ENCODE data around the gene PEX14. TPM values are rescaled to one million over a fixed set of nuclear protein-coding genes. Genes with fewer than 3 reads are reported as not detected.

Gene PEX14
- total and polyA plus RNA-seq, 10 of the 15 experiments (the other 5 are each of a cell fraction or from before 2014, with no cell fraction given), result 1.4 to 23.2 (median 12.0) TPM

GRCh38 chr1:10430216-10431069, 44.3 kb upstream of the PEX14 start, which contains the start of gene CENPS:
CENPS (plus strand) TSS chr1:10430433; CDS start chr1:10430518, 85 bp downstream.
- H3K4me3 ChIP-seq, result peak within 1 kb of the TSS; percentile 93
- H3K9me3 ChIP-seq (replicated peaks; ENCODE audit: control insufficient read depth, insufficient read depth, low read length), result no peaks in the 10 kb centered on the region
- ATAC-seq (peak; percentile 89), DNase-seq (ENCODE audit: low read depth, low spot score) (peak; percentile 51), FAIRE-seq (no peak)
- RAD21 ChIA-PET (ENCODE audit: unreplicated experiment), result interaction anchor here (0.6 to 7.6 kb wide), 14 partner anchors 40 to 1478 kb away, joined by 3 to 191 read pairs (median 4); partner anchors contain the start of genes DFFA, KIF1B, LZIC and NMNAT1
- H3K4me2 ChIP-seq (ENCODE audit: control insufficient read depth, insufficient read depth), result peak within 1 kb of the TSS; percentile 99
- no peaks in the 10 kb centered on the region for H4K20me1 ChIP-seq (ENCODE audit: control insufficient read depth, insufficient read depth)
- intact Hi-C loops (cut with micrococcal nuclease; ENCODE audit: unreplicated experiment) (loop anchor here (1.0 kb wide), 2 partner anchors 44 to 64 kb away; partner anchors contain the start of gene PEX14), in situ Hi-C loops (cut with MboI) (loop anchor here (5.0 to 10.0 kb wide), 2 partner anchors 62 to 434 kb away; no protein-coding TSS in a partner anchor)
- H3K27me3 ChIP-seq (replicated peaks in 1 of 2; ENCODE audit: control insufficient read depth in 2 of 2, insufficient read depth in 2 of 2, low read length in 1 of 2), result no peaks in the 10 kb centered on the region
- SMC1A ChIA-PET (ENCODE audit: uncharacterized antibody, unreplicated experiment), result interaction anchor here (0.8 to 9.0 kb wide), 11 partner anchors 14 to 72 kb away, joined by 3 to 122 read pairs (median 4); partner anchors contain the start of gene PEX14
- CTCF ChIA-PET, result interaction anchor here (0.5 to 10.5 kb wide), 19 partner anchors 12 to 844 kb away, joined by 3 to 292 read pairs (median 6); partner anchors contain the start of genes KIF1B, PEX14 and PGD
- H3K36me3 ChIP-seq (ENCODE audit: control insufficient read depth in 2 of 2, insufficient read depth in 2 of 2, low read length in 1 of 2), result no peaks in the 10 kb centered on the region
- 1% methylated on average over 61 of the region's 95 CpGs for WGBS (ENCODE audit: insufficient coverage, insufficient replicate concordance, low lambda C conversion rate, missing lambda C conversion rate)
- POLR2A ChIA-PET, result interaction anchor here (0.5 to 2.0 kb wide), 5 partner anchors 26 to 64 kb away, joined by 3 to 17 read pairs (median 4); partner anchors contain the start of gene PGD
- H3K27ac ChIP-seq (ENCODE audit: control insufficient read depth, insufficient read depth), result peak within 1 kb of the TSS; percentile 80
- H3K79me2 ChIP-seq (ENCODE audit: control insufficient read depth, insufficient read depth, low read length), result peaks cover 7% of the 10 kb centered on the region
- BruUV-seq (replicated peaks), result TSS peak; percentile 79
- peaks cover 24% of the 10 kb centered on the region for H3K4me1 ChIP-seq (ENCODE audit: control insufficient read depth, insufficient read depth, low read length)
- peak within 1 kb of the TSS; percentile 79 for H3K9ac ChIP-seq (ENCODE audit: control insufficient read depth, insufficient read depth, low read length)
- H2AFZ ChIP-seq (ENCODE audit: control insufficient read depth, low read depth, low read length), result peak within 1 kb of the TSS; percentile 98
- TF ChIP-seq RELB (IDR thresholded peaks at IDR 0.05; ENCODE audit: low read depth) (peak; percentile 90), IKZF1 (conservative IDR thresholded peaks at IDR 0.05) (peak; percentile 92), NR2C1 (IDR thresholded peaks at IDR 0.05) (no peak), CBX3 (IDR thresholded peaks at IDR 0.05; ENCODE audit: borderline replicate concordance, low read depth) (no peak), NFIC (IDR thresholded peaks at IDR 0.05; ENCODE audit: low read depth, low read length) (no peak), NKRF (conservative IDR thresholded peaks at IDR 0.05) (peak; percentile 99), ESRRA (IDR thresholded peaks at IDR 0.05; ENCODE audit: low read length) (peak; percentile 83), HCFC1 (IDR thresholded peaks at IDR 0.05; ENCODE audit: low read length) (peak; percentile 72), ATF7 (IDR thresholded peaks at IDR 0.05; ENCODE audit: low read depth) (no peak), ATF2 (IDR thresholded peaks at IDR 0.05; ENCODE audit: low read length) (no peak), ZSCAN29 (IDR thresholded peaks at IDR 0.05) (0 out of 2 replicates have a peak, but pooled peaks have one; percentile 58), BRCA1 (IDR thresholded peaks at IDR 0.05; ENCODE audit: low read depth, low read length) (no peak), STAT3 (IDR thresholded peaks at IDR 0.05; ENCODE audit: low read depth, low read length) (no peak), JUND (IDR thresholded peaks at IDR 0.05; ENCODE audit: low read depth, low read length) (no peak), POLR2A (IDR thresholded peaks at IDR 0.05; ENCODE audit: low read depth, low read length) (peak; percentile 74)
